Mucosa of rectum (tissue), 2 donors: ENCODE results near the gene ENO2.
A peak's percentile ranks its signal among the peaks of the same experiment; 100 is the strongest.

Experiments used
- H3K27ac ChIP-seq, 2 donors: one replicate each; pipeline ENCODE4 v1.7.0; 2013; ENCODE audit warnings: inconsistent platforms in 2 of 2, low read depth in 2 of 2, low read length in 2 of 2
- H3K27me3 ChIP-seq, 2 donors: one replicate each; pipeline ENCODE4 v1.7.0; 2013; ENCODE audit warnings: low read length in 2 of 2; ENCODE audit not compliant: control insufficient read depth in 2 of 2, insufficient read depth in 2 of 2
- H3K36me3 ChIP-seq, 2 donors: one replicate each; pipeline ENCODE4 v1.7.0; 2013; ENCODE audit warnings: low read length in 2 of 2; ENCODE audit not compliant: control insufficient read depth in 2 of 2, insufficient read depth in 2 of 2
- H3K4me1 ChIP-seq, 2 donors: one replicate each; pipeline ENCODE4 v1.7.0; 2013; ENCODE audit warnings: low read length in 2 of 2, mild to moderate bottlenecking in 1 of 2; ENCODE audit not compliant: control insufficient read depth in 2 of 2, insufficient read depth in 2 of 2
- H3K4me3 ChIP-seq, 2 donors: one replicate each; pipeline ENCODE4 v1.7.0; 2013; ENCODE audit warnings: low read length in 2 of 2
- H3K9ac ChIP-seq, 2 donors: one replicate each; pipeline ENCODE4 v1.7.0; 2013; ENCODE audit warnings: low read length in 2 of 2, low read depth in 1 of 2, mild to moderate bottlenecking in 1 of 2
- H3K9me3 ChIP-seq, 2 donors: one replicate each; pipeline ENCODE4 v1.7.0; 2013; ENCODE audit warnings: low read length in 2 of 2; ENCODE audit not compliant: control insufficient read depth in 2 of 2
- donor health status: healthy.
- donor health status: Normal muscosa, but diverticular disease.

Gene ENO2

DNA sequence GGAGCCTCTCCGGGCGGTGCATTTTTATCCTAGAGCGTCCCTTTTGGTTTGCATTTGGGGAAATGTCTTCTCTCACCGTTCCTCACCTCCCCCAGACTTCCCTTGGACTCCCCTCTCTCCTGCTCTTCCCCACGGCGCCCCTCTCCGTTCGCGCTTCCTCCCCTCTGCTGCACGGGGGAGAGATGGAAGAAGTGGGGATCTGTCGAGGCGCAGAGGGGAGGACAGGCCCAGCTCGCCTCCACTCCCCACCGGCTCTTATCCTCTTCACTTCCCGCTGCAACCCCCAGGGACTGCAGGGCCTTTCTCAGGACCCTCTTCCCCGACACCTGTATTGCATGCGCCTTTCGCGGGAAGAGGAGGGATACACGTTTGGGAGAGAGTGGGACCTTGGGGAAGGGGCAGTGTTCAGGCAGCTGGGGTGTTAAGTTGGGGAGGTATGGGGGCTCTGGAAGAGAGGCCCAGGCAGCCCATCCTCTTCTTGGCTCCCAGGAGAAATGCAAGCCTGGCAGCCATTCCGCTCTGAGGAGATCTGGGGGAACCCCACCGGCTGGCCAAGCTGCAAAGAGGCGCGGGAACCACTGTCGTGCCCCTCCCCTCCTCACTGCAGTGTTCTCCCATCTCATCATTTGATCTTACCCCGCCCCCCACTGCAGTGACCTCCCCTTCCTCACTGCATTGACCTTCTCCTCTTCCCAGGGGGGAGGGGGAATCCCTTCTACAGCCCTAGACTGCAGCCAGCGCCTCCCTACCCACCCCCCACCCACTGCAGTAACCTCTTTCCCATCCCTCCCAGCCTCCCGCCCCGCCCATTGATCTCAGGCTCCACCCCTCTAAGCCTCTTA, 788 bp downstream of the ENO2 start:
- Histone ChIP-seq H3K36me3 (peaks cover 3% of the 10 kb centered on the region in 2 donors), H3K9ac (peak overlapping the region; percentile 34 to 57), H3K4me1 (peaks cover 7 to 8% of the 10 kb centered on the region in 2 donors), H3K27ac (peak overlapping the region in 1 of 2 donors; percentile 63), H3K4me3 (peak overlapping the region; percentile 63 to 67), H3K9me3 (no peaks in the 10 kb centered on the region), H3K27me3 (peaks cover 5 to 20% of the 10 kb centered on the region in 2 donors)

DNA sequence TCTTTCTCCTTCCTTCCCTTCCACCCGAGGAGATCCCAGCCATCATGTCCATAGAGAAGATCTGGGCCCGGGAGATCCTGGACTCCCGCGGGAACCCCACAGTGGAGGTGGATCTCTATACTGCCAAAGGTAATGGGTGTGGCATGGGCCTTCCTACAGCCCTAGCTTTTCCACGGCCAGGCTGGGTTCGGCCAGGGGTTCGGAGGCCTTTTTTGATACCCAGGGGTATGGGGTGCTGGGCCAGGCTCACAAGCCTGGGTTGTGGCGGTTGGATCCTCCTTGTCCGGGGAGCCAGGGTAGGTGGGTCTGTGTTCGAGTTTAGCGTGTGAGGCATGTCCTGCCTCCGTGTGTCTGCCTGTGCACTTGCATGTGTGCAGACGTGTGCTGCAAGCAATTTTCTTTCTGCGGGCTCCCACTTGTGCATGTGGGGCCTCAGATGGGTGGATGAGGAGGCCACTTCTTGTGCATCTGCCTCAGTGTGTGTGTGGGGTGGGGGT, 1.5 kb downstream of the ENO2 start:
- no peaks in the 10 kb centered on the region for H3K9me3 ChIP-seq
- H3K27me3 ChIP-seq: peaks cover 5 to 20% of the 10 kb centered on the region in 2 donors
- no peak overlapping the region for H3K27ac ChIP-seq
- H3K4me1 ChIP-seq: peaks cover 7 to 8% of the 10 kb centered on the region in 2 donors
- H3K9ac ChIP-seq: no peak overlapping the region
- H3K4me3 ChIP-seq: no peak overlapping the region
- peaks cover 3% of the 10 kb centered on the region in 2 donors for H3K36me3 ChIP-seq

DNA sequence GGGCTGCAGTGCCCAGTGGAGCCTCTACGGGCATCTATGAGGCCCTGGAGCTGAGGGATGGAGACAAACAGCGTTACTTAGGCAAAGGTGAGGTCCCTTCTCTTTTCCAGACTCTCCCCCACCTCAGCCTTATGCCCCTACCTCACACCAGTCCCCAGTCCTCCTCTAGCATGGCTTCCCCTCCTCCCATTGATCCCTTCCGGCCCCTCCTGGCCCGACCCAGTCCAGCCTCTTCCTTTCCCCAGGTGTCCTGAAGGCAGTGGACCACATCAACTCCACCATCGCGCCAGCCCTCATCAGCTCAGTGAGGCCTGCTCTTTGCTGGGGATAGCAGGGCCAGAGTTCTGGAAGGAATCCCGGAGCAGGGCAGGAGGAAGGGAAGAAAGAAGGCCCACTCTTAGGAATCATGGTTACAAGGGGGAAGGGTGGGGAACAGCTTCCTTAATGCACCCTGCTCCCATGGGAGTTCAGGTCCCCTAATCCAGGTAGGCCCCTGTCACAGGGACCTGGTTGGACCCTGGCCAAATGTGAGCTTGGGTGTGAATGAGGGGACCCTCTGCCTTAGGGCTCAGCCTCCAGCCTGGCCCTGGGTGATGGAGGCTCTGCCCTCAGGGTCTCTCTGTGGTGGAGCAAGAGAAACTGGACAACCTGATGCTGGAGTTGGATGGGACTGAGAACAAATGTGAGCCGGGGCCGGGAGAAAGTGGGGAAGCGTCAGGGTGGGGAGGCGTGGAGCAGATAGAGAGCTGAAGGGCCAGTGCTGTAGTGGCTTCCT, 2.2 kb downstream of the ENO2 start:
- Histone ChIP-seq H3K36me3 (peaks cover 3% of the 10 kb centered on the region in 2 donors), H3K27ac (no peak overlapping the region), H3K9me3 (no peaks in the 10 kb centered on the region), H3K9ac (no peak overlapping the region), H3K4me1 (peaks cover 7 to 8% of the 10 kb centered on the region in 2 donors), H3K27me3 (peaks cover 5 to 20% of the 10 kb centered on the region in 2 donors), H3K4me3 (no peak overlapping the region)

DNA sequence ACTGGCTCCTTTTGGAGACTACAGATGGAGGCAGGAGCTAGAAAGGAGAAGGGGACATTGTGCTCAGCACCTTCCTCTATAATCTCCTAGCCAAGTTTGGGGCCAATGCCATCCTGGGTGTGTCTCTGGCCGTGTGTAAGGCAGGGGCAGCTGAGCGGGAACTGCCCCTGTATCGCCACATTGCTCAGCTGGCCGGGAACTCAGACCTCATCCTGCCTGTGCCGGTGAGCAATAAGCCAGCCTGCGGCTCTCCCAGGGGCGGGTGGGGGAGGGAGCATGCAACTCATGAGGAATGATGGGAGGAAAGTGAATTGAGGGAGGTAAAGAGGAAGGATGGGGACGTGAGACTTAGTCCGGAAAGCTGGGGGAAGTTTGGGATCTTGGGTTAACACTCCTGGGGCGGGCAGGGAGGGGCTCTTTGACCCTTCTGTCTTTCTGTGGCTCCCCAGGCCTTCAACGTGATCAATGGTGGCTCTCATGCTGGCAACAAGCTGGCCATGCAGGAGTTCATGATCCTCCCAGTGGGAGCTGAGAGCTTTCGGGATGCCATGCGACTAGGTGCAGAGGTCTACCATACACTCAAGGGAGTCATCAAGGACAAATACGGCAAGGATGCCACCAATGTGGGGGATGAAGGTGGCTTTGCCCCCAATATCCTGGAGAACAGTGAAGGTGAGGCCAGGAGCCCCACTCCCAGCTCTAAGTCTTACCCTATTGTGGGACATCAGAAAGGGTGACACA, 3.3 kb downstream of the ENO2 start:
- Histone ChIP-seq H3K27ac (no peak overlapping the region), H3K9ac (no peak overlapping the region), H3K9me3 (no peaks in the 10 kb centered on the region), H3K4me1 (peaks cover 7 to 12% of the 10 kb centered on the region in 2 donors), H3K36me3 (peaks cover 3% of the 10 kb centered on the region in 2 donors), H3K4me3 (no peak overlapping the region), H3K27me3 (peaks cover 5 to 11% of the 10 kb centered on the region in 2 donors)

DNA sequence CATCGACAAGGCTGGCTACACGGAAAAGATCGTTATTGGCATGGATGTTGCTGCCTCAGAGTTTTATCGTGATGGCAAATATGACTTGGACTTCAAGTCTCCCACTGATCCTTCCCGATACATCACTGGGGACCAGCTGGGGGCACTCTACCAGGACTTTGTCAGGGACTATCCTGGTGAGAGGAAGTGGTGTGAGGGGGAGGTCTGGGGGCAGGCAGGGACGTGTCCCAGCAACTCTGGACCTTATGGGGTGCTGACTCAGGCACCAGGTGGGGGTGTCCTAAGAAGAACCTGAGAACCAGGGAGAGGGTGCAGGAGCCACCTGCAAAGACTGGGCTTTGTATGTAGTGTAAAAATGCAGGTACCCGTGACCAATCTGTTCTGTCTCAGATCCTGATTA, 5.2 kb downstream of the ENO2 start:
- peaks cover 13 to 24% of the 10 kb centered on the region in 2 donors for H3K4me1 ChIP-seq
- peaks cover 3% of the 10 kb centered on the region in 2 donors for H3K36me3 ChIP-seq
- no peak overlapping the region for H3K27ac ChIP-seq
- peaks cover 0 to 6% of the 10 kb centered on the region in 2 donors for H3K27me3 ChIP-seq
- H3K4me3 ChIP-seq: no peak overlapping the region
- no peak overlapping the region for H3K9ac ChIP-seq
- no peaks in the 10 kb centered on the region for H3K9me3 ChIP-seq

DNA sequence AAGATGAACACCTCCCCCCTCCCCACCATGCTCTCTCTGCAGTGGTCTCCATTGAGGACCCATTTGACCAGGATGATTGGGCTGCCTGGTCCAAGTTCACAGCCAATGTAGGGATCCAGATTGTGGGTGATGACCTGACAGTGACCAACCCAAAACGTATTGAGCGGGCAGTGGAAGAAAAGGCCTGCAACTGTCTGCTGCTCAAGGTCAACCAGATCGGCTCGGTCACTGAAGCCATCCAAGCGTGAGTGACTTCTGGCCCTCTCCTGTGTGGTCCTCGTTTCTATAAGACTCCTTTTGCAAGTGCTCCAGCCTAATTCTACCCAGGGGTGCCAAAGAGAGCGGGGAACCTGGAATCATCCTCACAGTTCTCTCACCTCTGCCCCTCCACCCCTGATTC, 7.2 kb downstream of the ENO2 start:
- H3K4me3 ChIP-seq: no peak overlapping the region
- no peaks in the 10 kb centered on the region for H3K27me3 ChIP-seq
- peaks cover 3% of the 10 kb centered on the region in 2 donors for H3K36me3 ChIP-seq
- H3K4me1 ChIP-seq: peaks cover 25 to 37% of the 10 kb centered on the region in 2 donors
- no peaks in the 10 kb centered on the region for H3K9me3 ChIP-seq
- H3K27ac ChIP-seq: peak overlapping the region in 1 of 2 donors; percentile 32
- no peak overlapping the region for H3K9ac ChIP-seq

DNA sequence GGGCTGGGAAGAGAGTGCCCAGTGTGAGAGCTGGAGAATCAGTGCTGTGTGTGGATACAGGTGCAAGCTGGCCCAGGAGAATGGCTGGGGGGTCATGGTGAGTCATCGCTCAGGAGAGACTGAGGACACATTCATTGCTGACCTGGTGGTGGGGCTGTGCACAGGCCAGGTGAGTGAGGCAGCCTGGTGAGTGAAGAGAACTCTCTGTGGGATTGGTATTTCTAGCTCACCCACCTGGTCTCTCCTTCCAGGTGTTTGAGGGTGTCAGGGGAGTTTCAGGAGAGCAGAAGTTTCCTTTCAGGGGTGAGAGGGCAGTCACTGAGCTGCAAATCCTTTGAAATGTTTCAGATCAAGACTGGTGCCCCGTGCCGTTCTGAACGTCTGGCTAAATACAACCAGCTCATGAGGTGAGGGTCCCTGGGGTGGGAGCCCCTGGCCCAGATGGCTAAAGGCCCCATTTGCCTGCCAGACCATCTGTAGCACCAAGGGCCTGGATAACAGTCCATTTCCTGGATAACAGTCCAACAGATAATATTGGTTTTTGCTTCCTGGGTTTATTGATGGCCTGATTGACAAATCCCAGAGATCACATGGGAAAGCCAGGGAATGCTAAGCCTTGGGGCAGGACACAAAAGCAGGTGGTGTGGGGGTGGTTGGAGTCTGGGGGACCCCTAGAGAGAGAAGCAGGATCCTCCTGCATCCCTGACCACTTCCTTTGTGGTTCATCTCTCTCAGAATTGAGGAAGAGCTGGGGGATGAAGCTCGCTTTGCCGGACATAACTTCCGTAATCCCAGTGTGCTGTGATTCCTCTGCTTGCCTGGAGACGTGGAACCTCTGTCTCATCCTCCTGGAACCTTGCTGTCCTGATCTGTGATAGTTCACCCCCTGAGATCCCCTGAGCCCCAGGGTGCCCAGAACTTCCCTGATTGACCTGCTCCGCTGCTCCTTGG, 7.9 kb downstream of the ENO2 start:
- peak overlapping the region in 1 of 2 donors; percentile 15 for H3K4me3 ChIP-seq
- H3K27ac ChIP-seq: peak overlapping the region; percentile 10 to 75
- H3K27me3 ChIP-seq: no peaks in the 10 kb centered on the region
- peak overlapping the region in 1 of 2 donors; percentile 26 for H3K9ac ChIP-seq
- H3K36me3 ChIP-seq: peaks cover 0 to 3% of the 10 kb centered on the region in 2 donors
- H3K9me3 ChIP-seq: no peaks in the 10 kb centered on the region
- H3K4me1 ChIP-seq: peaks cover 29 to 42% of the 10 kb centered on the region in 2 donors

DNA sequence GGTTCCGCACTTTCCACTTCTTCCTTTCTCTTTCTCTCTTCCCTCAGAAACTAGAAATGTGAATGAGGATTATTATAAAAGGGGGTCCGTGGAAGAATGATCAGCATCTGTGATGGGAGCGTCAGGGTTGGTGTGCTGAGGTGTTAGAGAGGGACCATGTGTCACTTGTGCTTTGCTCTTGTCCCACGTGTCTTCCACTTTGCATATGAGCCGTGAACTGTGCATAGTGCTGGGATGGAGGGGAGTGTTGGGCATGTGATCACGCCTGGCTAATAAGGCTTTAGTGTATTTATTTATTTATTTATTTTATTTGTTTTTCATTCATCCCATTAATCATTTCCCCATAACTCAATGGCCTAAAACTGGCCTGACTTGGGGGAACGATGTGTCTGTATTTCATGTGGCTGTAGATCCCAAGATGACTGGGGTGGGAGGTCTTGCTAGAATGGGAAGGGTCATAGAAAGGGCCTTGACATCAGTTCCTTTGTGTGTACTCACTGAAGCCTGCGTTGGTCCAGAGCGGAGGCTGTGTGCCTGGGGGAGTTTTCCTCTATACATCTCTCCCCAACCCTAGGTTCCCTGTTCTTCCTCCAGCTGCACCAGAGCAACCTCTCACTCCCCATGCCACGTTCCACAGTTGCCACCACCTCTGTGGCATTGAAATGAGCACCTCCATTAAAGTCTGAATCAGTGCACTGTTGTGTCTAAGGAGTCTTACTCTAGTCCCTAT, 8.8 kb downstream of the ENO2 start:
- H3K9ac ChIP-seq: peak overlapping the region in 1 of 2 donors; percentile 26
- H3K4me1 ChIP-seq: peaks cover 29 to 42% of the 10 kb centered on the region in 2 donors
- H3K27ac ChIP-seq: peak overlapping the region in 1 of 2 donors; percentile 75
- peaks cover 0 to 3% of the 10 kb centered on the region in 2 donors for H3K36me3 ChIP-seq
- H3K9me3 ChIP-seq: no peaks in the 10 kb centered on the region
- no peak overlapping the region for H3K4me3 ChIP-seq
- H3K27me3 ChIP-seq: no peaks in the 10 kb centered on the region
